GM18870 (cell line): ENCODE data around the gene POLDIP3.
"Not testable (repeated sequence)": the region's sequence is repeated elsewhere in the genome, so short reads cannot be mapped to it uniquely, and the experiment has no call there.

ENCODE experiments used
- ATAC-seq: cut with Tn5 transposase; IDR thresholded peaks from one replicate; pipeline ENCODE4 v1.9.1; 2021; ENCODE audit warnings: moderate library complexity; ENCODE audit not compliant: unreplicated experiment

Gene POLDIP3

DNA sequence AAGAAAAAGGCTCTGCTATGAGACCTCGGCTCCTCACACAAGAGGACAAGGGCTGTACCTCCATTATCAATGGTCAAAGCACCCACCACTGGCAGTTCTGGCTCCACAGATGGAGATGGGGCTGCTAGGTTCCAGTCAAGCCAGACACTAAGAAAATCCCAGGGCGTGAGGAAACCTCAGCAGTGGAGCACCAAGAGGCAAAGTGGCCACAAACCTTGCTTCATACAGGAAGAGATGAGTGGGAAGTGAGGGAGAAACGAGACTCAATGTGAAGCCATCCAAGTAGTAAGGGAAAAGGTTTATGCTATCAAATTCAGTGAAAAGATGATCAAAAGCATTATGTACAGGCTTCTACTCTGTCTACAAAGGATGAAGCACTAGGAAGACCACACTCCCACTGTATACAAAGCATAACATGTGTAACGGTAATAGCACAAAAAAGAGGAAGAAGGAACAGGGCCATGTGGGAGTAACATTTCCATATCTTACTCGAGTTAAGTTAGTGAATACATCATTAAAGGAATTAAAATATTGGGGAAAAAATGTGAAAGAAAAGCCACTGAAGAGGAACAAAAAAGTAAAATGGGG is 27.0 kb downstream of the POLDIP3 start:
- ATAC-seq = no peak

DNA sequence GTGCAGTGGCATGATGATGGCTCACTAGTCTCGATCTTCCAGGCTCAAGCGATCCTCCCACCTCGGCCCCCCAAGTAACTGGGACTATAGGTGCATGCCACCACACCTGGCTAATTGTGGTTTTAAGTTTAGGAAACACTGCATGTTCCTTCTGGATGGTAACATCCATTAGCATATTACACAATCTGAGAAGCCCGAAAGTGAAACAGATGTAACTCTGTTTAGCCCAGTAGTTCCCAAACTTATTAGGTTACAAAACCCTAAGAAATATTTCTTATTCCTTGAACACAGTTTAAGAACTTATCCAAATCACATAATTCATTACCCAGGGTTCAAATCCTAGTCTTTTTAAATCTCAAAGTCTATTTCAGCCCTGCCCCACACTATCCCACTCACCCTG is 28.3 kb downstream of the POLDIP3 start:
- ATAC-seq = no peak

DNA sequence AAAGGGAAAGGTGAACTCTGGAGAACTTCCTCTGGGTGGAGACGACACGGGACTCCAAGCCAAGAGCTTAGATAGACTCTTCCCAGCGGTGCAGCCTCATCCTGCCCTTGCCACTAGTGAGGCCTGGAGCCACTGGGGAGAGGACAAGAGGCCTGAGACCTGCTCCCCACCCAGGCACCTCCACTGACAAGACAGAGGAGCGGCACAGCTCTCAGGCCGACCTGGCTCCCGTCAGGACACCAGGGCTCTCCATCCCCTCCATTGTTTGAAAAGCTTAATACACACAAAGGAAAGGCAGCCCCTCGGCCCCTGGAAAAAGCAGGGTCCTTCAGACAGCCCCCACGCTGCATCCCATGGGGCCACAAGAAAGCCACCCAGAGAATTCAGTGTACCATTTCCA is 29.6 kb downstream of the POLDIP3 start:
- ATAC-seq = no peak

DNA sequence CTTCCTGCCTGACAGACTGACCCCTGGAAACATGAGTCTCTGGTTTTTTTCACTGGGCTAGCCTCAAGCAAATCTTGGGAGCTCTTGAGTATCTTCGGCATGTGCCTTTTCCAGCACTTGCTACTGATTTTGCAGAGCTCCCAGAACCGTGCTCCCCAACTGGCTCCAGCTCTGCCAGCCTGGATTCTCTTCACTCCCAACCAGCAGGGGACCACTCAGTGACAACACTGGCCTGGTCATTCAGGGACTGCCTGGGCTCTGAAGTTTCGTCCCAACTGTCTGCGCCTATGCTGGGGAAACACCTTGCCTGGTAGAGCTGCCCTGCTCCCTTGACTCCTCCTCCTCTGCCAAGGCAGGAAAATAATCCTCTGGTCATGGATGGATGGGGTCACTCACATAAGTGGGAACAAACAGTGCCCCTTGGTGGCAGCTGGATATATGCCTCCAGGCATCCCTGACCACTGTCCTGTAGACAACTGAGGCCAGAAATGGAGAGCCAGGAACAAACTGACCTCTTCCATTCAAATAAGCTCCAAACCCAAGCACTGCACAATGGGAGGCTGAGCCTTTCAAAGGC is 30.2 kb downstream of the POLDIP3 start:
- ATAC-seq = no peak

DNA sequence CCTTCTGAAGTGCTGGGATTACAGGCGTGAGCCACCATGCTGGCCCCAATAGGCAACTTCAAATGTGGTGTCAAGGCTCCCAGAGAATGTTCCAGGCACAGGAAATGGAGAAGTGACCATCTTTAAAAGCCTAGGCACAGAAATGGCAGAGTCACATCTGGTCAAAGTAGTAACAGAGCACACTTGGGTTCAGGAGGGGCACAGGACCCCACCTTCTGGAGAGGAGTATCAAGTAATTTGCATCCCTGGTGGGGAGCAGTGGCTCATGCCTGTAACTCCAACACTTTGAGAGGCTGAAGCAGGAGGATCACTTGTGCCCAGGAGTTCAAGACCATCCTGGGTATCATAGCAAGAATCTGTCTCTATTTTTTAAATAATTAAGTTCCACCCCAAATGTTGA is 31.7 kb downstream of the POLDIP3 start:
- no peak for ATAC-seq

DNA sequence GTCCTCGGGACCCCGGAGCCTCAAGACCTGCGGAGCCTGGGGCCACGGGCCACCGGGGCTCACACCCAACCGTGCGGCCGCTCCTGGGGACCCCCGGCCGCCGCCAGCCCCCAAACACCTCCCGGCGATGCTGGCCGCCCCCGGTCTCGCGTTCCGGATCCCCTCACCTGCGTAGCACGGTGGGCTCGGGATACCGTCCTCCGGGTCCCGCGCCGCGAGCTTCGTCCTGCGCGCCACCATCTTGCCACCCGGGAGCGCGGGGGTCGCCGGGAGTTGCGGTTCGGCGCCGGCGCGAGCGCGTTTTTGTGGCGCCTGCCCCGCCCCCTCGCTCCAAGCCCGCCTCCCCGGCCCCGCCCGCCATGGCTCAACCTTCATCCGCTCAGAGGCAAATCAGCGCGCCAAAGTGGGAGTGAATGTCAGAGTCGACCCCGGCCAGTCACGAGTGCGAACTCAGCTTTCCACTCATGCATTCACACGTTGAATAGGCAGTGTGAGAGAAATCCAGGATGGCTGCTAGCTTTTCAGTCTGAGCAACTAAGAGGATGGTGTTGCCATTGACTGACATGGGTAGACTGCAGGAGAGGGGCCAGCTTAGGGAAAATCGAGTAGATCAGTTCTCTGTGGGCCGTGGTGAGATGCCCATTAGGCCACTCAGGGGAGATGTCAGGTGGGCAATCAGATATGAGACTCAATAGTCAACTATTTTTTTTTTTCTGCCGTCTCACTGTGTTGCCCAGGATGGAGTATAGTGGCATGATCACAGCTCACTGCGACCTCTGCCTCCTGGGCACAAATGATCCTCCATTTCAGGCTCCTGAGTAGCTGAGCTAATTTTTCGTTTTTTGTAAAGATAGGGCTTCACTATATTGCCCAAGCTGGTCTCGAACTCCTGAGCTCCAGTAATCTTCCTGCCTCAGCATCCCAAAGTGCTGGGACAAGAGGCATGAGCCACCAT is 32.6 kb downstream of the POLDIP3 start:
- ATAC-seq = no peak

DNA sequence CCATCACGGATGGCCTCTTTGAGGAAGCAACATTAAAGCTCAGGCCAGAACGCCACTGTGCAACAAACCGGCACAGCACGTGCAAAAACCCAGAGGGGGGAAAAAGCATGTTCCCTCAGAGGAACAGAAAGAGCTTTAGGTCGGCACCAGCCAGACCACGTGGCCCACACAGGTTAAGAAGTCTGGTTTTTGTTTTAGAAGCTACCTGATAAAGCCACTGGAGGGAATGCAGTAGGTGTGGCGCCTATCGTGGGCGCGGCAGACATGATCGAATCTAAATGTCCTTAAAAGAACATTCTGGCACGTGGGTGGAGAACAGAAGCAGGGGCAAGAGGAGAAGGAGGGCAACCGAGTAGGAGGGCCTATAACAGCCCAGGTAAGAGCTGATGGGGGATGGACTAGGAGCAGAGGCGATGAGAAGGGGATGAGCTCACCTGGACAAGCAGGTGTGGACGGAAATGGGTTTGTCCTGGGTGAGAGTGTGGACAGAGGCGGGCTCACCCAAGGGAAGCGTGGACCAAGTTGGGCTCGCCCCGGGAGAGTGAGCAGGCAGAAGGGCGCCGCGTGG is 33.4 kb downstream of the POLDIP3 start:
- not testable (repeated sequence) for ATAC-seq

DNA sequence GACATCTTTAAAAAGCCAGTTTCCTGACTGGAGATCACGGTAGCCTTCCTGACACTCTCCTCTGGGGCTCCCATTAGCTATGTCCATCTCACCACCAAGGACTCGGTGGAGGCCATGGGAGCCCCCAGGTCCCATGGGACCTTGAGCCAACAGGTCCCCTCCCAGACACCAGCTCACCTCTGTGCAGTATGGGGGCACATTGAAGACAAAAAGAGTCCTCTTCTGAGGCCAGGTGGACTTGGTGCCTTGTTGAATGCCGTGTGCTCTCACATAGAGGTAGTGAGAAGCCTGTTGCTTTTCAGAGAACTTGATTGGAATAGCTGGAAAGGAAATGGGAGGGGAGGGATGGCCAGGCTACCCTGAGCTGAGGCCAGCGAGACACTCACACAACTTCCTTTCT is 34.6 kb downstream of the POLDIP3 start:
- ATAC-seq = not testable (repeated sequence)

DNA sequence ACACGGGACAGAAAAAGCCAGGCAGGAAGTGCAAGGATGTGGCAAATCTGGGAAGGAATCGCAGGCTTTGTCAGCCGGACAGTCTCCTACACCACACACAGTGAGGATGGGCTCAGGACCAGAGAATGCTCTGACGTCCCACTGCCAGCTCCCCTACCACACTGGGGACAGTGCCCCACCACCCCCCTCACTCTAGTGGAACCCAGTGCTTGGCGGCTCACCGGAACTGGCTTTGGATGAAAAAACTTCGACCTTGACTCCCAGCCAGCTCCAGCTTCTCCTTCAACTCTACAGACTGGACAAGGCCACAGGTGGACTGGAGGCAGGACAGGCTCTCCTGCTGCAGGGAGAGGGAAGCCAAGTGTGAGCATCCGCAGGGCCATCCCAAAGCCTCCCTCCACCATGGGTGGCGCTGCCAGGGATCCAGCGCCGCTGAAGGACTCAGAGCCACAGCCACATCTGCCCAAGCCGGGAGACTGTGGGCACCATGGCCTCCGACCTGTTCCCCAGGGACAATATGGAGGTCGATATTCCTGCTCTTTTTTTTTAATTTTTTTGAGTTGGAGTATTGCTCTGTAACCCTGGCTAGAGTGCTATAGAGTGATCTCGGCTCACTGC is 37.0 kb downstream of the POLDIP3 start:
- no peak for ATAC-seq

DNA sequence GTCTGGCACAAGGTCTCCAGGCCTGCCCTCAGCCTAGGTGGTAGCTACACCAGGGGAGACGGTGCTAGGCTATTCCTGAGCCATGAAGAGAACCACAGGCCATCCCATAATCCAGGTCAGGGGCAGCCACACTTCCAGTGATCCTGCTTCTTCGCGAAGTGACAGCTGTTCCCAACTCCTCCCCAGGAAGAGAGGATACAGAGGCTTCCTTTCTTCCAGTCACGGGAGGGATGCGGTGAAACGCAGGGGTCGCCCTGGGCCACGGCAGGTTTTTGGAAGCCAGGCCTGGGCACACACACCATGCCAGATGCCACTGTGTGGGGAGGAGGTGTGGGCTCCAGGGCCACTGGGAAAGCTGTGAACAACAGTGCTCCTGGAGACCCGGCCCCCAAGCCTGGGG is 37.5 kb downstream of the POLDIP3 start:
- not testable (repeated sequence) for ATAC-seq

DNA sequence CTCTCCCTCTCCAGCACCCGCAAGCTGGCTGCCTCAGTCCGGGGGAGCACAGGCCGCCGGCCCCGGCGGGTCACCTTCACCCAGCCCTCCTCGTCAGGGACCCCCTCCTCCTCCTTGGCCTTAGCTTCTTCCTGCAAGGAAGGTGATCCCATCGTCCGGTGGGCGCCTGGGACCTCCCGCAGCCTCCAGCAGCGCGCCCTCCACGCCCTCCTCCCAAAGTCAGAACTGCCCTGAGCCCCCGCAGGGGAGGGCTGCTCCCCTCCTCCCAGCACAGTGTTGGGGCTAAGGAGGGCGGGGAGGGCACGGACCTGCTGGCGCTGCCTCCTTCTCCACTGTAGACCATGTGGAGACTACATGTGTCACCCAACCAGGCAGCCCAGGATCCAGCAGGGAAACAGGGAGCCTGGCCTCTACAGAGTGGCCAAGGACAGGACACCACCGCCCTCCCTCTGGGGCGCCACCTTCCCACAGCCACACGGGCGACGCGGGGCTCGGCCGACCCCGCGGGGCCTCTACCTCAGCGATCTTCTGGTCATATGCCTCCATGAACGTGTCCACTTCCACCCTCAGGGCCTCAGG is 38.6 kb downstream of the POLDIP3 start:
- ATAC-seq = not testable (repeated sequence)

DNA sequence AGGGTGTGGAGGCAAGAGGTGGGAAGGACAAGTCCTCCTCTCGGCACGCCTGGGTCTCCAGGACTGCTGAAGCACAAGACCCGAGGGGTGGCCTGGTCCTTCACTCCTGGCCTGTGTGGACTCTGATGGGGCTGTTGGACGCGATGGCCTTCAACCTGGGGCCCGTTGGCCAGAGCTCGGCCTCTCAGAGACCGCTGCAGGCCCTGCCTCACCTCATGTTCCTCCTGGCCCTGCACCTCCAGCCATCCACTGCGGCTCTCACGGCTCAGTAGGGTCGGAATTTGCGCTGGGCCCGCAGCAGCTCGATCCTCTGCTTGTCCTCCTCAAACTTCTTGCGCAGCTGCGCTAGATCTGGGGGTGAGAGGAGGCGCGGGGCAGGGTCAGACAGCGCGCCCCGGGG is 40.2 kb downstream of the POLDIP3 start:
- not testable (repeated sequence) for ATAC-seq

DNA sequence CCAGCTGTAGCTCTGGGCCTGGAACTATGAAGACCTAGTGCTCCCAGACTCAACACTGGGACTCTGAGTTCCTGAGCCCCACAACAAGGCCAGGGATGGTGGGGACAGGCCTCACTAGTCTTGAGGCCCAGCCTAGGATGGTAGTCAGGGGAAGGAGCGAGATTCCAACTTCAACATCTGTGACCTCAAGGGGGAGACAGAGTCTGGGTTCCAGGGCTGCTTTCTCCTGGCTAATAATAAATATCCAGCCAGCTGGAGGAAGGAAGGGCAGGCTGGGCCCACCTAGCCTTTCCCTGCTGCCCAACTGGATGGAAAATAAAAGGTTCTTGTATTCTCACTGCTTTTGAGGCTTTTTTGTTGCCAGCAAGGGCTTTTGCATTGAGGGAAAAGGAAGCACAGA is 40.6 kb downstream of the POLDIP3 start:
- not testable (repeated sequence) for ATAC-seq

DNA sequence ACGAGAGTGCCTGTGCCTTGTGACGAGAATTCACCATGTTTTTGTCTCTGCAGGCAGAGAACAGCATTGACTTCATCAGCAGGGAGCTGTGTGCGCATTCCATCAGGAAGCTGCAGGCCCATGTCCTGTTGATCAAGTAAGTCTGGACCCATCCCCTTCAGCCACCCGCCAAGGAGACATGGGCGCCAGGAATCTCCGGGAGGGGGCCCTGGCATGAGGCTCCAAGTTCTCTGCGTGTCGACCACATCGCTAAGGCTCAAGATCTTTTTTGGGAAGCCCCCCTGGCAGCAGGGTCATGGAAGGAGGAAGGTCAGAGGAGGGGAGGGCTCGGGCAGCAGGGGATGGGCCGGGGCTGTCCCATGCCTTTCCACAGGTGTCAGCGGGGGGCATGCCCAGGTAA is 43.6 kb downstream of the POLDIP3 start:
- not testable (repeated sequence) for ATAC-seq

DNA sequence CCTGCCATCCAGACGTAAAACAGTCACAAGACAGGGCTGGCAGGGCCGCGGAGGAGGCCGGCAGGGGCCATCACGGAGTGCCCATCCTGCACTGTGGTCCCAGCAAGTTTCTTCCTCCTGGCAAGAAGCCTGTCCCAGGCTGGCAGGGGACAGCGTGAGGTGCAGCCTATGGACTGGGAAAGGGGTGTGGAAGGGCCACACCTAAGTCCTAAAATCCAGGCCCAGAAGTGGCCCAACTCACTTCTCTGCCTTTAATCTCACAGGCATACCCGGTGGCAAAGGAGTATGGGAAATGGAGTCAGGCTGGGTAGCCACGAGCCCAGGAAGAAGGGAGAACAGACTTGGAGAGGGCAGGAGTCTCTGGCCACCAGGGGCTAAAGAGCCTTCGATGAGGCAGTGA is 44.1 kb downstream of the POLDIP3 start:
- not testable (repeated sequence) for ATAC-seq

DNA sequence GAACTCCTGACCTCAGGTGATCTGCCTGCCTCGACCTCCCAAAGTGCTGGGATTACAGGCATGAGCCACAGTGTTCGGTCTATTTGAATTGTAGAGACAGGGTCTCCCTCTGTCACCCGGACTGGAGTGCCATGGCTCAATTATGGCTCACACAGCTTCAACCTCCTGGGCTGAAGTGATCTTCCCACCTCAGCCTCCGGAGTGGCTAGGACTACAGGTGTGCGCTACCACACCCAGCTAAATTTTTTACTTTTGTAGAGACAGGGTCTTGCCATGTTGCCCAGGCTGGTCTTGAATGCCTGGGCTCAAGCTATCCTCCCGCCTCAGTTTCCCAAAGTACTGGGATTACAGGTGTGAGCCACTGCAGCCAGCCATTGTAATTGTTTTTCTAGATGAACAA is 46.7 kb downstream of the POLDIP3 start:
- ATAC-seq = not testable (repeated sequence)

DNA sequence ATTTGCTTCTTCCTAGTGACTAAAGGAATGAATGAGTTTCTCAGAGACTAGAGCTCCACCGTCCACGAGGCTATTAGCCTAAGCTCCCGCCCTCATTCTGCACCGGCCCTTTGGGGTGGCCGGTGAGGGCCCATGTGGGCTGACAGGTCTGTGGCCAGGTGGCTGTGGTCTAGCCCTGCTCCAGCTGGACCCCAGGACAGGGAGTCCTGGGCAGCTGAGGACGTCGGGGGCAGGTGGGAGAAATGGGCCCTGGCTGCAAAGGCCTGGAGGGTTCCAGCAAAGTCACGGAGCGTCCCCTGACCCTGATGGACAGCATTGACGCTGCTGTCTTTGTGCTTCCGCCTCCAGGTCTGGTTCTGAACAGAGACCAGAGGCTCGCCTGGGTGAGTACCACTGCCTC is 48.7 kb downstream of the POLDIP3 start:
- ATAC-seq = no peak

DNA sequence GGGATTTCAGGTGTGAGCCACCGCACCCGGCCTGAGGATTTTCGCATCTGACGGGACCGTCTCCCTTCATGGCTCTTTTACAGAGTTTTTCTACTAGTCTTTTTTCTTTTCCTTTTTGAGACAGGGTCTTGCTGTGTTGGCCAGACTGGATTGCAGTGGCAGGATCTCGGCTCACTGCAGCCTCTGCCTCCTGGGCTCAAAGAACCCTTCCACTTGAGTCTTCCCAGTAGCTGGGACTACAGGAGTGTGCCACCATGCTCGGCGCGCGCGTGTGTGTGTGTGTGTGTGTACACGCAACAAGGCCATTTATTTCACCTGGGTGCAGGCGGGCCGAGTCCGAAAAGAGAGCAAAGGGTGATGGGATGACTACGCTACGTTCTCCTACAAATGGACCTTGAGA is 50.0 kb downstream of the POLDIP3 start:
- ATAC-seq = no peak

DNA sequence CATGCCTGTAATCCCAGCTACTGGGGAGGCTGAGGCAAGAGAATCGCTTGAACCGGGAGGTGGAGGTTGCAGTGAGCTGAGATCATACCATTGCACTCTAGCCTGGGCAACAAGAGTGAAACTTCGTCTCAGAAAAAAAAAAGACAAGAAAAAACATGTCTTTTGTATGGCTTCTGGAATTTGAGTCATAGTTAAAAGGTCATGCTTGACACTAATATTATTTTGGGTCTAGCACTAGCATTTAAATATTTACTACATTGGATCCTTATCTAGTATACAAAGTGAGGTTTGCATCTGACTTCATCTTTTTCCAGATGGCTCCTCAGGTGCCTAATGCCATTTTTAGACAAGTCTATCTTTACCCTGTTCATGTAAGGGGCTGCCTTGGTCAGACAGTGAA is 50.7 kb downstream of the POLDIP3 start:
- ATAC-seq = not testable (repeated sequence)

DNA sequence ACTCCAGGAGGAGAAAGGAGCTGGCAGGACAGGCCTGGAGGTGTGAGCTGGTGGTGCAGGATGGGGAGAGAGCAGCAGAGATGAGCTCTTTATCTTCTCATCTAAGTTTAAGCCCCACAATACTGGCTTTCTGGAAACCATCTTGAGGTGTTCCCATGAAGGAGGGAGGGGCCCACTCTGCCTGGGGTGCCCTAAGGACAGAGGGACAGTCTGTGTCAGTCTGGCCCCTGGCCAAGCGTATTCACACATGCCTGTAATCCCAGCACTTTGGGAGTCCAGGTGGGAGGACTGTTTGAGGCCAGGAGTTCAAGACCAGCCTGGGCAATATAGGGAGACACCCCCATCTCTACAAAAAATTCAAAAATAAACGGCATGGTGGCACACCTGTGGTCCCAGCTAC is 52.0 kb downstream of the POLDIP3 start:
- ATAC-seq = no peak

DNA sequence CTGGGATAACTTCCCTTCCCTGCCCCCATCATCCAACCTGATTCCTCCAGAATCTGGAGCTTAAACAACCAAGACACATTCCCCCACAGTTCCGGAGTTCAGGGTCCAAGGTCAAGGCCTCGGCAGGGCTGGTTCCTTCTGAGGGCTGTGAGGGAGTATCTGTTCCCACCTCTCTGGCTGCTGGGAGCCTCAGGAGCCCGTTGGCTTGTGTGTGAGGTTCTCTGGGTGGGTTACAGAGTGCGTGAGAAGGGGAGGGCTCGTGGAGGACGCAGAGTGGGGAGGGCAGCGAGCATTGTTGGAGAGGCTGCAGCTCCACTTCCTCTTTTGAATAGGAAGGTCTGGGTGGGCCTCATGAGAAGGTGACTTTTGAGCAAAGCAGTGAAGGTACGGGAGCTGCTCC is 52.4 kb downstream of the POLDIP3 start:
- no peak for ATAC-seq
